Spleen (tissue), 11 donors: Measurements from ENCODE around the gene TJP3. TPM values are rescaled to one million over a fixed set of nuclear protein-coding genes. Genes with fewer than 3 reads are reported as not detected.

Experiments used
- DNase-seq: peaks from one replicate; pipeline ENCODE4 v3.0.0-alpha.2; 2020
- H3K27ac ChIP-seq, 8 donors: fragments of 200-600 bp; sonication (generic) in 7 of 8; 1 replicate in 4 of 8; 2 replicates in 4 of 8; pipeline versions ENCODE4 v1.5.0 to v1.8.0; 2016 to 2021; ENCODE audit warnings: inconsistent platforms in 4 of 8, mild to moderate bottlenecking in 4 of 8, moderate library complexity in 1 of 8
- H3K27me3 ChIP-seq, 7 donors: fragments of 200-600 bp; sonication (generic) in 6 of 7; replicated peaks in 1 of 7; 1 replicate in 4 of 7; 2 replicates in 3 of 7; pipeline versions ENCODE4 v1.5.0 to v1.8.0; 2016 to 2021; ENCODE audit warnings: inconsistent platforms in 3 of 7, mild to moderate bottlenecking in 1 of 7
- H3K36me3 ChIP-seq, 6 donors: fragments of 200-600 bp; sonication (generic) in 5 of 6; 1 replicate in 4 of 6; 2 replicates in 2 of 6; pipeline versions ENCODE4 v1.5.0 to v1.8.0; 2016 to 2021; ENCODE audit warnings: inconsistent platforms in 2 of 6
- H3K4me1 ChIP-seq, 6 donors: fragments of 200-600 bp; sonication (generic) in 5 of 6; 1 replicate in 3 of 6; 2 replicates in 3 of 6; pipeline versions ENCODE4 v1.5.0 to v1.8.0; 2016 to 2021; ENCODE audit warnings: inconsistent platforms in 3 of 6
- H3K4me3 ChIP-seq, 8 donors: fragments of 200-600 bp; sonication (generic) in 7 of 8; 1 replicate in 4 of 8; 2 replicates in 4 of 8; pipeline versions ENCODE4 v1.5.0 to v1.8.0; 2016 to 2021; ENCODE audit warnings: inconsistent platforms in 4 of 8, mild to moderate bottlenecking in 4 of 8, moderate library complexity in 2 of 8
- H3K9me3 ChIP-seq, 8 donors: fragments of 200-600 bp; sonication (generic) in 7 of 8; 1 replicate in 4 of 8; 2 replicates in 4 of 8; pipeline versions ENCODE4 v1.5.0 to v1.8.0; 2016 to 2021; ENCODE audit warnings: inconsistent platforms in 4 of 8
- POLR2A ChIP-seq, 3 donors: fragments of 450-650 bp; IDR thresholded peaks; one replicate each; pipeline ENCODE4 v1.5.1; 2017; ENCODE audit warnings: antibody characterized with exemption in 3 of 3, mild to moderate bottlenecking in 1 of 3
- POLR2AphosphoS5 ChIP-seq, 3 donors: sonication (generic); formaldehyde crosslinking; IDR thresholded peaks; one replicate each; pipeline ENCODE4 v1.5.1; 2017; ENCODE audit warnings: antibody characterized with exemption in 3 of 3
- WGBS, 5 donors: extraction: QIAGEN DNeasy Blood & Tissue Kit in 3 of 5; methylation state at CpG; one replicate each; pipeline versions ENCODE4 v1.1.5 to v1.1.7; 2013 to 2018; 5-methylcytosine and 5-hydroxymethylcytosine counted together
- intact Hi-C: fragments of 100-400 bp; cut with DNase I; formaldehyde crosslinking; loops from one replicate; pipeline ENCODE4 v1.15.0; 2023; ENCODE audit warnings: low total_unique reads
- polyA plus RNA-seq, 3 donors: library from polyadenylated mRNA; stranded (reverse); fragments of 200-250 nt; gene quantifications; one replicate each; pipeline ENCODE4 v1.2.1, GENCODE V29; 2013
- total RNA-seq, 7 donors: library from RNA; depleted of rRNA in 3 of 7; stranded (reverse); fragments of >200 nt in 3 of 7; fragmentation: NEBNext Ultra II Directional in 4 of 7; extraction: Animal tissue kit (Norgen Biotek cat#: 25700) in 4 of 7; gene quantifications; one replicate each; pipeline versions ENCODE4 v1.1.0 to v1.2.1, GENCODE V29; 2016 to 2021
- TF ChIP-seq, protein P1 (sequence below), 11 experiments: fragments of 200-600 bp in 7 of 11; fragments of 450-650 bp in 4 of 11; sonication (generic) in 4 of 11; IDR thresholded peaks in 8 of 11; conservative IDR thresholded peaks in 3 of 11; 1 replicate in 7 of 11; 2 replicates in 4 of 11; pipeline versions ENCODE4 v1.4.0 to v1.8.0; 2016 to 2021; ENCODE audit warnings: antibody characterized with exemption in 11 of 11, inconsistent platforms in 4 of 11, mild to moderate bottlenecking in 1 of 11
- donor health status: healthy with polysubstance abuse.
- donor health status: DM: no; HTN: no; CAD: no; lungs with moderate emphysema.
- donor health status: DM: no; HTN: no; CAD: no.
- donor health status: Bipolar disorder and iron deficiency.
- donor health status: healthy.
- donor health status: DM: no; HTN: no; CAD: no.
- donor health status: DM: yes; HTN: yes; CAD: no.

The TJP3 gene
- total and polyA plus RNA-seq, 10 donors = 0.39 to 9.0 (median 2.3) TPM

DNA sequence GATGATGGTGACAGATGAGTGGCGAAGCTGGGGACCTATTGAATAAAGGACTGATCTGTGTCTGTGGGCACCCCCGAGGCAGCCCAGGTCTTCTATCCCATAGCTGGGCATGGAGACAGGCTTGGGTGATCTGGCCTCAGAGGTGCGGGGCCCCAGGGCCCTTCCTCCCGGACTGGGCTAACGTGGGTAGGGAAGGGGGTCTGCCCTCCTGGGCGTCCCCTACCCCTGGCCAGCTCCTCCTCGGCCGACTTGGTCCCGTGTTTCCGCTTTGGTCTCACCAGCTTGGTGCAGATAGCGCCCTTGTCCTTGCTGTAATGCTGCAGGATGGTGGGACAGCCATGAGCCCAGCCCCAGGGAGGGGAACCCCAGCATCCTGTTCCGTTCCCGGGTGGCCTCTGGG lies 74.7 kb downstream of the TJP3 start:
- no peak for DNase-seq
- 81 to 96% (median 90%) methylated on average over 10 to 13 of the region's 13 CpGs for WGBS, 5 donors
- Histone ChIP-seq H3K4me3 (no peak overlapping the region), H3K4me1 (peaks cover 4 to 30% (median 20%) of the 10 kb centered on the region in 6 donors), H3K36me3 (peaks cover 0 to 29% (median 0%) of the 10 kb centered on the region in 6 donors), H3K27ac (no peak overlapping the region), H3K27me3 (peaks cover 0 to 57% (median 23%) of the 10 kb centered on the region in 7 donors), H3K9me3 (peaks cover 6 to 32% (median 25%) of the 10 kb centered on the region in 8 donors)
- intact Hi-C loops = no loop called here
- no peak for TF ChIP-seq POLR2A (IDR thresholded peaks at IDR 0.05)
- TF ChIP-seq POLR2AphosphoS5 (IDR thresholded peaks at IDR 0.05) = no peak
- TF ChIP-seq, protein P1, sequence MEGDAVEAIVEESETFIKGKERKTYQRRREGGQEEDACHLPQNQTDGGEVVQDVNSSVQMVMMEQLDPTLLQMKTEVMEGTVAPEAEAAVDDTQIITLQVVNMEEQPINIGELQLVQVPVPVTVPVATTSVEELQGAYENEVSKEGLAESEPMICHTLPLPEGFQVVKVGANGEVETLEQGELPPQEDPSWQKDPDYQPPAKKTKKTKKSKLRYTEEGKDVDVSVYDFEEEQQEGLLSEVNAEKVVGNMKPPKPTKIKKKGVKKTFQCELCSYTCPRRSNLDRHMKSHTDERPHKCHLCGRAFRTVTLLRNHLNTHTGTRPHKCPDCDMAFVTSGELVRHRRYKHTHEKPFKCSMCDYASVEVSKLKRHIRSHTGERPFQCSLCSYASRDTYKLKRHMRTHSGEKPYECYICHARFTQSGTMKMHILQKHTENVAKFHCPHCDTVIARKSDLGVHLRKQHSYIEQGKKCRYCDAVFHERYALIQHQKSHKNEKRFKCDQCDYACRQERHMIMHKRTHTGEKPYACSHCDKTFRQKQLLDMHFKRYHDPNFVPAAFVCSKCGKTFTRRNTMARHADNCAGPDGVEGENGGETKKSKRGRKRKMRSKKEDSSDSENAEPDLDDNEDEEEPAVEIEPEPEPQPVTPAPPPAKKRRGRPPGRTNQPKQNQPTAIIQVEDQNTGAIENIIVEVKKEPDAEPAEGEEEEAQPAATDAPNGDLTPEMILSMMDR (IDR thresholded peaks at IDR 0.05 in 8 of 11, conservative IDR thresholded peaks at IDR 0.05 in 3 of 11) = no peak

DNA sequence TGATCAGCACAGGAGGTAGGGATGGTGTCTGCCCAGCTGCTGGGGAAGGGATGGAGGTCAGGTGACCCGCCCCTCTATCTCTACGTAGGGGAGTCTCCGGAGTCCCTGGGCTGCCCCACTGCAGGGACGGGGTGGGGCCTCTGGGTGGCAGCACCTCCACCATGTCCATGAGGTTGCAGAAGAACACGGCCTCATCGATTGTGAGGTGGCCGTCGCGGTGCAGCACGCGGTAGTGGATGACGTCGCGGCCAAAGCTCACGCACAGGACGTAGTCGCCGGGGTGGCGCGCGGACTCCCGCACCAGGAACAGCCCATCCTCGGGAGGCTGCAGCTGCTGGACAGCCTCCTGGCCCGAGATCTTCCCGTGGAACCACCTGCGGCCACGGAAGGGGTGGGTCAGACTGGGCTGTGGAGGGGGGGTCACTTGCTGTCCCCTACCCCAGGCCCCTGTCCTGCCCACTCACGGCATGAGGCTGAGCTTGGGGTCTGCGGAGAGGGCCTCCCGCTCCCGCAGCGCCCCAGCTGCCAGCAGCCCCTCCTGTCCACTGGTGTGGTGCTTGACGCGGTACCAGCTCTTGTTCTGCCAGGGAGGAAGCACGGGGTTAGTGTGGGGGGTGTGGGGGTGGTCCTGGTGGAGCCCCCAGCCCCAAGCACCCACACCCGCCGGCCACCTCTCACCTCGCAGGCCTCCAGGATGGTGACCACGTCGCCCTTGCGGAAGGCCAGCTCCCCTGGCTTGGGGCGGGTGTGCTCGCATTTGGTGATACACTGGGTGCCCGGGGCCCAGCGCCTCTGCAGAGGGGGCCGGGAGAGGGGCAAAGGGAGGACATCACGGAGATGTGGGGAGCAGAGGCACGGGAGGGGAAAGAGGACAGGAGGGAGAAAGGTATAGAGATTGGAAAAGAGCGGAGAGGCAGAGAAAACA lies 75.7 kb downstream of the TJP3 start:
- intact Hi-C loops = no loop called here
- WGBS, 5 donors = 77 to 87% (median 83%) methylated on average over 34 to 49 of the region's 49 CpGs
- Histone ChIP-seq H3K9me3 (peaks cover 6 to 32% (median 25%) of the 10 kb centered on the region in 8 donors), H3K36me3 (peaks cover 0 to 29% (median 0%) of the 10 kb centered on the region in 6 donors), H3K4me3 (no peak overlapping the region), H3K27ac (no peak overlapping the region), H3K4me1 (peaks cover 4 to 30% (median 20%) of the 10 kb centered on the region in 6 donors), H3K27me3 (peaks cover 0 to 54% (median 23%) of the 10 kb centered on the region in 7 donors)
- TF ChIP-seq POLR2A (IDR thresholded peaks at IDR 0.05) (no peak), POLR2AphosphoS5 (IDR thresholded peaks at IDR 0.05) (no peak)
- TF ChIP-seq, protein P1 (IDR thresholded peaks at IDR 0.05 in 8 of 11, conservative IDR thresholded peaks at IDR 0.05 in 3 of 11) = peak in 9 of 11 experiments; percentile 25 to 69 (median 47)
- DNase-seq = peak; percentile 76

DNA sequence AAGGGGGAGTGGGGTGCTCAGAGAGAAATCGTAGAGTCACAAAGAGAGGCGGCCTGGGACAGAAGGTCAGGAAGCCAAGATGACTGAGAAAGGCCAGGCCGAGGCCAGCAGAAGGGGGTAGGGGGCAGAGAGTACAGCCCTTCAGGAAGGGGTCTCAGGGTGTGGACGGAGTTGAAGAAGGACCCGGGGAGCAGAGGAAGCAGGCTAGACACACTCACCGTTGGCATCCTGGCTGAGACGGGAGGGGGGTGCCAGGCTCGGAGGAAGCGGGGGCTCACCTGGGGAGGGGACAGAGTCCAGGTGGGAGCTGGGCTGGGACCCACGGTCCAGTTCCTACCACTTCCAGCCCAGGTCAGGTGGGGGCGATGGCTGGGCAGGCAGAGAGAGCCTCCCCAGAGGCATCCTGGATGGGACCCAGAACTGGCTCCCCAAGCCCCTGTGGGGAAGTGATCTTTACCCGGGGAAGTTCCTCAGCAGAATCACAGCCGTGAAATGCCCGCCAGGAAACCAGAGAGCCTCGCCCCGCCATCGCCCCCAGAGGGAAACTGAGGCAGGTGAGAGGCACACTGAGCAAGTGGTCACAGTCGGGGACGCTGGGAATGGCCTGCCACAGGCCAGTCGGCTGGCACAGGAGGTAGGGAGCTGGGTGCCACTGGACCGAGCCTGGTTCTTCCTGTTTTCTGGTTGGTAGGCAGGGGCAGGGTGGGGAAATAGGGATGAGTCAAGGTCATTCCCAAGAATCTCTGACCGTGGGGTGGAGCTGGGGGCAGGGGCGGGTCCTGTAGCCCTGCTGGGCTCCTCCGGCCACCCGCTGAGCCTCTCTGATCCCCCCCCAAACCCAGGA lies 76.6 kb downstream of the TJP3 start:
- intact Hi-C loops = no loop called here
- H3K27me3 ChIP-seq = peaks cover 0 to 49% (median 23%) of the 10 kb centered on the region in 7 donors
- H3K4me1 ChIP-seq = peaks cover 4 to 30% (median 20%) of the 10 kb centered on the region in 6 donors
- peak overlapping the region in 3 of 8 donors; percentile 80 to 86 (median 82) for H3K27ac ChIP-seq
- WGBS, 5 donors = 22 to 35% (median 30%) methylated on average over 16 to 25 of the region's 25 CpGs
- no peak for DNase-seq
- H3K36me3 ChIP-seq = peaks cover 0 to 29% (median 0%) of the 10 kb centered on the region in 6 donors
- H3K4me3 ChIP-seq = peak overlapping the region in 7 of 8 donors; percentile 54 to 82 (median 57)
- TF ChIP-seq, protein P1 (IDR thresholded peaks at IDR 0.05 in 8 of 11, conservative IDR thresholded peaks at IDR 0.05 in 3 of 11) = no peak
- no peak for TF ChIP-seq POLR2A (IDR thresholded peaks at IDR 0.05)
- no peak for TF ChIP-seq POLR2AphosphoS5 (IDR thresholded peaks at IDR 0.05)
- peaks cover 6 to 32% (median 25%) of the 10 kb centered on the region in 8 donors for H3K9me3 ChIP-seq
